ENCODE results near the gene ROBO1. TPM values are rescaled to one million over a fixed set of nuclear protein-coding genes. Genes with fewer than 3 reads are reported as not detected.
A peak's percentile ranks its signal among the peaks of the same experiment; 100 is the strongest.
"Not testable (repeated sequence)": the region's sequence is repeated elsewhere in the genome, so short reads cannot be mapped to it uniquely, and the experiment has no call there.

ROBO1 gene
- total RNA-seq, 1 experiment from 2014 or later: 0.54 TPM

- no peak for DNase-seq (ENCODE audit: low read depth)
Measured at GRCh38 chr3:78729946-78730345, 1037.9 kb downstream of the ROBO1 start.

GRCh38 chr3:78728406-78729145, 1039.2 kb downstream of the ROBO1 start:
- no peak for DNase-seq (ENCODE audit: low read depth)
- in situ Hi-C loops (cut with HindIII; ENCODE audit: low pct_unique_long_range_greater_than_20kb, low sequenced_read_pairs): no loop called here

More at GRCh38 chr3:78729946-78730345, 1037.9 kb downstream of the ROBO1 start:
- in situ Hi-C loops (cut with HindIII; ENCODE audit: low pct_unique_long_range_greater_than_20kb, low sequenced_read_pairs): no loop called here

GRCh38 chr3:78726545-78726944, 1041.3 kb downstream of the ROBO1 start:
- in situ Hi-C loops (cut with HindIII; ENCODE audit: low pct_unique_long_range_greater_than_20kb, low sequenced_read_pairs): no loop called here
- no peak for DNase-seq (ENCODE audit: low read depth)

GRCh38 chr3:78725703-78726246, 1042.0 kb downstream of the ROBO1 start:
- no peak for DNase-seq (ENCODE audit: low read depth)
- in situ Hi-C loops (cut with HindIII; ENCODE audit: low pct_unique_long_range_greater_than_20kb, low sequenced_read_pairs): no loop called here

- in situ Hi-C loops (cut with HindIII; ENCODE audit: low pct_unique_long_range_greater_than_20kb, low sequenced_read_pairs): no loop called here
- no peak for DNase-seq (ENCODE audit: low read depth)
Measured at GRCh38 chr3:78724859-78725258, 1042.9 kb downstream of the ROBO1 start.

- in situ Hi-C loops (cut with HindIII; ENCODE audit: low pct_unique_long_range_greater_than_20kb, low sequenced_read_pairs); DNase-seq (ENCODE audit: low read depth): not testable (repeated sequence)
Measured at GRCh38 chr3:78724364-78724763, 1043.4 kb downstream of the ROBO1 start.

- in situ Hi-C loops (cut with HindIII; ENCODE audit: low pct_unique_long_range_greater_than_20kb, low sequenced_read_pairs): no loop called here
- no peak for DNase-seq (ENCODE audit: low read depth)
Measured at GRCh38 chr3:78721771-78722543, 1045.8 kb downstream of the ROBO1 start.

GRCh38 chr3:78718707-78719106, 1049.1 kb downstream of the ROBO1 start:
- no peak for DNase-seq (ENCODE audit: low read depth)
- in situ Hi-C loops (cut with HindIII; ENCODE audit: low pct_unique_long_range_greater_than_20kb, low sequenced_read_pairs): no loop called here

GRCh38 chr3:78717041-78717440, 1050.8 kb downstream of the ROBO1 start:
- in situ Hi-C loops (cut with HindIII; ENCODE audit: low pct_unique_long_range_greater_than_20kb, low sequenced_read_pairs): no loop called here
- no peak for DNase-seq (ENCODE audit: low read depth)

GRCh38 chr3:78712941-78713340, 1054.9 kb downstream of the ROBO1 start:
- DNase-seq (ENCODE audit: low read depth): no peak
- in situ Hi-C loops (cut with HindIII; ENCODE audit: low pct_unique_long_range_greater_than_20kb, low sequenced_read_pairs): no loop called here

- in situ Hi-C loops (cut with HindIII; ENCODE audit: low pct_unique_long_range_greater_than_20kb, low sequenced_read_pairs): no loop called here
- no peak for DNase-seq (ENCODE audit: low read depth)
Measured at GRCh38 chr3:78712270-78712669, 1055.5 kb downstream of the ROBO1 start.

- DNase-seq (ENCODE audit: low read depth): no peak
- in situ Hi-C loops (cut with HindIII; ENCODE audit: low pct_unique_long_range_greater_than_20kb, low sequenced_read_pairs): no loop called here
Measured at GRCh38 chr3:78708565-78709073, 1059.2 kb downstream of the ROBO1 start.

- in situ Hi-C loops (cut with HindIII; ENCODE audit: low pct_unique_long_range_greater_than_20kb, low sequenced_read_pairs): no loop called here
Measured at GRCh38 chr3:78707609-78708008, 1060.2 kb downstream of the ROBO1 start.

GRCh38 chr3:78706906-78707523, 1060.8 kb downstream of the ROBO1 start:
- in situ Hi-C loops (cut with HindIII; ENCODE audit: low pct_unique_long_range_greater_than_20kb, low sequenced_read_pairs): no loop called here
- DNase-seq (ENCODE audit: low read depth): no peak

More at GRCh38 chr3:78707609-78708008, 1060.2 kb downstream of the ROBO1 start:
- no peak for DNase-seq (ENCODE audit: low read depth)

GRCh38 chr3:78703944-78704343, 1063.9 kb downstream of the ROBO1 start:
- in situ Hi-C loops (cut with HindIII; ENCODE audit: low pct_unique_long_range_greater_than_20kb, low sequenced_read_pairs): no loop called here
- peak; percentile 1 for DNase-seq (ENCODE audit: low read depth)

GRCh38 chr3:78701537-78701936, 1066.3 kb downstream of the ROBO1 start:
- in situ Hi-C loops (cut with HindIII; ENCODE audit: low pct_unique_long_range_greater_than_20kb, low sequenced_read_pairs): no loop called here
- DNase-seq (ENCODE audit: low read depth): no peak

- in situ Hi-C loops (cut with HindIII; ENCODE audit: low pct_unique_long_range_greater_than_20kb, low sequenced_read_pairs): no loop called here
- no peak for DNase-seq (ENCODE audit: low read depth)
Measured at GRCh38 chr3:78698431-78698830, 1069.4 kb downstream of the ROBO1 start.

- in situ Hi-C loops (cut with HindIII; ENCODE audit: low pct_unique_long_range_greater_than_20kb, low sequenced_read_pairs): no loop called here
- no peak for DNase-seq (ENCODE audit: low read depth)
Measured at GRCh38 chr3:78697426-78697825, 1070.4 kb downstream of the ROBO1 start.

GRCh38 chr3:78690766-78691165, 1077.0 kb downstream of the ROBO1 start:
- in situ Hi-C loops (cut with HindIII; ENCODE audit: low pct_unique_long_range_greater_than_20kb, low sequenced_read_pairs): no loop called here
- DNase-seq (ENCODE audit: low read depth): no peak

All from Caki2 (cell line).